Stomach (tissue), 4 donors: Measurements from ENCODE around the gene DHX8.

ENCODE experiments used
- CTCF ChIP-seq, 7 experiments: fragments of 450-650 bp in 4 of 7; fragments of 200-600 bp in 3 of 7; sonication (generic) in 3 of 7; IDR thresholded peaks; one replicate each; pipeline ENCODE4 v1.5.1; 2016 to 2019; ENCODE audit warnings: antibody characterized with exemption in 7 of 7, control low read depth in 2 of 7, mild to moderate bottlenecking in 1 of 7
- POLR2A ChIP-seq, 4 donors: fragments of 450-650 bp; IDR thresholded peaks; one replicate each; pipeline ENCODE4 v1.6.1; 2016; ENCODE audit warnings: antibody characterized with exemption in 4 of 4, control low read depth in 2 of 4, mild to moderate bottlenecking in 1 of 4, moderate library complexity in 1 of 4
- POLR2AphosphoS5 ChIP-seq, 3 donors: sonication (generic); formaldehyde crosslinking; IDR thresholded peaks; one replicate each; pipeline ENCODE4 v1.6.1; 2016; ENCODE audit warnings: antibody characterized with exemption in 3 of 3

GRCh38 chr17:43543771-43544575 lies 60.2 kb downstream of the DHX8 start:
- TF ChIP-seq POLR2A (IDR thresholded peaks at IDR 0.05) (no peak), CTCF (IDR thresholded peaks at IDR 0.05) (no peak), POLR2AphosphoS5 (IDR thresholded peaks at IDR 0.05) (no peak)
